Measurements from ENCODE around the gene MARK1.

Gene MARK1

DNA sequence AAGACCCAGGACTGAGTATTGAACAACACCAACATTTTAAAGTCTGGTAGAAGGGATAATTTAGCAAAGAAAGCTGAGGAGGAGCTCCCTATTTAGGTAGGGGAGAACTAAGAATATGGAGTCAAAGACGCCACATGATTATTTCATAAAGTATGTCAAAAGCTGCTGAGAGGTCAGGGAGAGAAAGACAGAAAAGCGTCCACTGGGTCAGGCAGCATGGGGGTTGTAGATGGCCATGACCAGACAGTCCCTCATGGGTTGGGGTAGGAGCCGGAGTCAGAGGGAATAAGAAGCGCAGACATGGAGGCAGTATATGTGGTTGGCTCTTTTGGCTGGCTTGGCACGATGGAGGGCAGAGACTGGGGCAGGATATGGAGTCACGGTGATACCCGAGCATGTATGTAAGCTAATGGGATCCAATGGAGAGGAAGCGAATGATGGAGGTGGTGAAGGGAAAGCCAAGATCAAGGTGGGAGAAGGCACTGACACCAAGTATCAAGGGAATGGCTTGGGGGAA, 167.0 kb downstream of the MARK1 start:
- no peaks in the 10 kb centered on the region for H3K27me3 ChIP-seq (ENCODE audit: insufficient read depth, poor library complexity, severe bottlenecking)
- no peaks in the 10 kb centered on the region for H3K9me3 ChIP-seq (ENCODE audit: severe bottlenecking)
- H3K4me1 ChIP-seq (ENCODE audit: insufficient read depth, poor library complexity, severe bottlenecking): no peaks in the 10 kb centered on the region
- no peak overlapping the region for H3K27ac ChIP-seq (ENCODE audit: poor library complexity, severe bottlenecking)
- no peak overlapping the region for H3K4me3 ChIP-seq (ENCODE audit: severe bottlenecking)
- H3K36me3 ChIP-seq (ENCODE audit: low read depth): no peaks in the 10 kb centered on the region
- no peak for ATAC-seq (ENCODE audit: low read depth)
- no peak for DNase-seq (ENCODE audit: low spot score)
- TF ChIP-seq, protein P1, sequence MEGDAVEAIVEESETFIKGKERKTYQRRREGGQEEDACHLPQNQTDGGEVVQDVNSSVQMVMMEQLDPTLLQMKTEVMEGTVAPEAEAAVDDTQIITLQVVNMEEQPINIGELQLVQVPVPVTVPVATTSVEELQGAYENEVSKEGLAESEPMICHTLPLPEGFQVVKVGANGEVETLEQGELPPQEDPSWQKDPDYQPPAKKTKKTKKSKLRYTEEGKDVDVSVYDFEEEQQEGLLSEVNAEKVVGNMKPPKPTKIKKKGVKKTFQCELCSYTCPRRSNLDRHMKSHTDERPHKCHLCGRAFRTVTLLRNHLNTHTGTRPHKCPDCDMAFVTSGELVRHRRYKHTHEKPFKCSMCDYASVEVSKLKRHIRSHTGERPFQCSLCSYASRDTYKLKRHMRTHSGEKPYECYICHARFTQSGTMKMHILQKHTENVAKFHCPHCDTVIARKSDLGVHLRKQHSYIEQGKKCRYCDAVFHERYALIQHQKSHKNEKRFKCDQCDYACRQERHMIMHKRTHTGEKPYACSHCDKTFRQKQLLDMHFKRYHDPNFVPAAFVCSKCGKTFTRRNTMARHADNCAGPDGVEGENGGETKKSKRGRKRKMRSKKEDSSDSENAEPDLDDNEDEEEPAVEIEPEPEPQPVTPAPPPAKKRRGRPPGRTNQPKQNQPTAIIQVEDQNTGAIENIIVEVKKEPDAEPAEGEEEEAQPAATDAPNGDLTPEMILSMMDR (IDR thresholded peaks at IDR 0.05; ENCODE audit: poor library complexity, severe bottlenecking): no peak

DNA sequence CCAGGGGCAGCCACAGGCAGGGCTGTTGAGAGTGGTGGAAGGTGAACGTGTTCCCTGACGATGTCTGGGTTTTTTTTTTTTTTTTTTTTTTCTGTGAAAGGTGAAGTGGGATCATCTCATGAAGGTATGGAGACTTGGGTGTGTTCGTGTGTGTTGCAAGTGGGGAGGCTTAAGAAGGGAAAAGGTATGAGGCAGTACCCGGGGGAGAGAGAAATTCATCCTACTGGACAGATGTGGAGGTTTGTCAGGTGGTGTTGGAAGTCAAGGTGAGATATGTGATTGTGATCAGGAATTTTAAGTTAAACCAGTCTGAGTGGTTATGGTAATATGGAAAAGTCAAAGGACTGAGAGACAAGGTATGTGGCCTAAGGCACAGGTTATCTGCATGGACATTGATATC, 167.5 kb downstream of the MARK1 start:
- Histone ChIP-seq H3K9me3 (ENCODE audit: severe bottlenecking) (no peaks in the 10 kb centered on the region), H3K36me3 (ENCODE audit: low read depth) (no peaks in the 10 kb centered on the region), H3K4me3 (ENCODE audit: severe bottlenecking) (no peak overlapping the region), H3K27me3 (ENCODE audit: insufficient read depth, poor library complexity, severe bottlenecking) (no peaks in the 10 kb centered on the region), H3K4me1 (ENCODE audit: insufficient read depth, poor library complexity, severe bottlenecking) (no peaks in the 10 kb centered on the region), H3K27ac (ENCODE audit: poor library complexity, severe bottlenecking) (no peak overlapping the region)
- no peak for ATAC-seq (ENCODE audit: low read depth)
- no peak for DNase-seq (ENCODE audit: low spot score)
- TF ChIP-seq, protein P1 (IDR thresholded peaks at IDR 0.05; ENCODE audit: poor library complexity, severe bottlenecking): no peak

DNA sequence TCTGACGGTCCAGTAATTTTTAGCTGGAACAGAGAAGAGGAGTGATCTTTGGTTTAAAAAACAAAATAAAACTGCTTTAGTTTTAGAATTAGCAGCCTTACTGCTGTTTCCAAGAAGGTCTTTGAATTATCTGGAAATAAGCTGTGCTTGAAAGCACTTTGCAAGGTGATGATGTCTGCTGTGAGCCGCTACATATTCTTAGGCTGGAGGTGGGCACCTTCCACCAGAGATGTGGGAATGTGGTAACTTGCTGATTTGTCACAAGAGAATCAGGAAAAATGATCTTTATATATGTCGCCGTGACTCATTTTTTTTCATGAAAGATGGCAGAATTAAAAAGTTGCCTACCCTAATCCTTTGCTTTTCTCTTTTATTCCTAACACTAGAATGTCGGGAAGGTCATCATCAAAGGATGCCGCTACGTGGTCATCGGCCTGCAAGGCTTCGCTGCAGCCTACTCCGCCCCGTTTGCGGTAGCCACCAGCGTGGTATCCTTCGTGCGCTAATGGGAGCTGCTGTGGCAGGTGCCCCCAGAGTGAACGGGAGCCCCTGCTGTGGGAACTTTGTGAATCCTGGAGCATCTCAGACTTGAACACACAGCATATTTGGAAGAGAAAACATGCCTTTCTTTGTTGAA, 168.4 kb downstream of the MARK1 start:
- H3K36me3 ChIP-seq (ENCODE audit: low read depth): no peaks in the 10 kb centered on the region
- no peaks in the 10 kb centered on the region for H3K9me3 ChIP-seq (ENCODE audit: severe bottlenecking)
- no peak overlapping the region for H3K4me3 ChIP-seq (ENCODE audit: severe bottlenecking)
- H3K27ac ChIP-seq (ENCODE audit: poor library complexity, severe bottlenecking): no peak overlapping the region
- ATAC-seq (ENCODE audit: low read depth) (no peak), DNase-seq (ENCODE audit: low spot score) (no peak)
- TF ChIP-seq, protein P1 (IDR thresholded peaks at IDR 0.05; ENCODE audit: poor library complexity, severe bottlenecking): no peak
- no peaks in the 10 kb centered on the region for H3K4me1 ChIP-seq (ENCODE audit: insufficient read depth, poor library complexity, severe bottlenecking)
- no peaks in the 10 kb centered on the region for H3K27me3 ChIP-seq (ENCODE audit: insufficient read depth, poor library complexity, severe bottlenecking)

DNA sequence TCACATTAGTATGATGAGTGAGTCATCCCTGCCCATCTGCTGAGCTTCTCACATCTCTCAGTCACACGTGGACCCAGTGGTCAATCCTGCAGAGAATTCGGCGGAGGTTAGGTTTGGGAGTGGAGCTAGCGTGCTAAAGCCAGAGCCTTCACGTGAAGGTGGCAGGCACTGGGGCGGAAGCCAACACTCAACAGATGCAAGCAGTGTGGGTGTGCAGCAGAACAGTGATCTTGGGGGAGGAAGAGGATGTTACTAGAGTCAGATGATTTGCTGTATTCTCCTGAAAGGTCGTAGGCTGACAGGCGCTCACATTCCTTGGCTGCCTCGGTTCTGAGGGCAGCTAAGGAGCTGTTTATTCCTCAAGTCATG, 168.9 kb downstream of the MARK1 start:
- no peaks in the 10 kb centered on the region for H3K9me3 ChIP-seq (ENCODE audit: severe bottlenecking)
- TF ChIP-seq, protein P1 (IDR thresholded peaks at IDR 0.05; ENCODE audit: poor library complexity, severe bottlenecking): no peak
- H3K4me1 ChIP-seq (ENCODE audit: insufficient read depth, poor library complexity, severe bottlenecking): no peaks in the 10 kb centered on the region
- H3K36me3 ChIP-seq (ENCODE audit: low read depth): no peaks in the 10 kb centered on the region
- no peak overlapping the region for H3K27ac ChIP-seq (ENCODE audit: poor library complexity, severe bottlenecking)
- DNase-seq (ENCODE audit: low spot score) (no peak), ATAC-seq (ENCODE audit: low read depth) (no peak)
- H3K4me3 ChIP-seq (ENCODE audit: severe bottlenecking): no peak overlapping the region
- no peaks in the 10 kb centered on the region for H3K27me3 ChIP-seq (ENCODE audit: insufficient read depth, poor library complexity, severe bottlenecking)

DNA sequence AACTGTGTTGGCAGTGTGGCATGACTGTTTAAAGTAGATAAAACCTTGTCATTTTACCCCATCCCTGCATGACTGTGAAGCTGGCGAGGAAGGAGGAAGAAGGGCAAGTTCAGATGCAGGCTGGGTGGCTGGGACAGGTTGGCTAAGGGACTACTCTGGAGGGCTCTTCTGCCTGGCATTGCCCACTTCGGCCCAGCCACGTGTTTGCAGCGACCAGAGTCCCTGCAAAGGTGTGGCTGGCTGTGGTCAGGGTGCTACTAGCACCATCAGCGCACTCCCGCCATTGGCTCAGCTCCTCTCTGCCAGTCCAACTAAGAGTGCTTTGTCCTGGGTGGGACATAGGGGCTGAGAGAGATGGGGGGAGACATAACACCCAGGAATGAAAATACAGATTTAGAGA, 169.4 kb downstream of the MARK1 start:
- no peaks in the 10 kb centered on the region for H3K27me3 ChIP-seq (ENCODE audit: insufficient read depth, poor library complexity, severe bottlenecking)
- H3K4me3 ChIP-seq (ENCODE audit: severe bottlenecking): no peak overlapping the region
- ATAC-seq (ENCODE audit: low read depth) (no peak), DNase-seq (ENCODE audit: low spot score) (no peak)
- no peaks in the 10 kb centered on the region for H3K4me1 ChIP-seq (ENCODE audit: insufficient read depth, poor library complexity, severe bottlenecking)
- no peaks in the 10 kb centered on the region for H3K36me3 ChIP-seq (ENCODE audit: low read depth)
- H3K9me3 ChIP-seq (ENCODE audit: severe bottlenecking): no peaks in the 10 kb centered on the region
- H3K27ac ChIP-seq (ENCODE audit: poor library complexity, severe bottlenecking): no peak overlapping the region
- TF ChIP-seq, protein P1 (IDR thresholded peaks at IDR 0.05; ENCODE audit: poor library complexity, severe bottlenecking): no peak

Measured in RWPE2 (cell line).